GM18502 (cell line): ENCODE measurements around the gene LRRC28.

Experiments used
- ATAC-seq: cut with Tn5 transposase; IDR thresholded peaks from one replicate; pipeline ENCODE4 v1.9.1; 2021; ENCODE audit warnings: mild to moderate bottlenecking; ENCODE audit not compliant: unreplicated experiment, poor library complexity

LRRC28 gene

DNA sequence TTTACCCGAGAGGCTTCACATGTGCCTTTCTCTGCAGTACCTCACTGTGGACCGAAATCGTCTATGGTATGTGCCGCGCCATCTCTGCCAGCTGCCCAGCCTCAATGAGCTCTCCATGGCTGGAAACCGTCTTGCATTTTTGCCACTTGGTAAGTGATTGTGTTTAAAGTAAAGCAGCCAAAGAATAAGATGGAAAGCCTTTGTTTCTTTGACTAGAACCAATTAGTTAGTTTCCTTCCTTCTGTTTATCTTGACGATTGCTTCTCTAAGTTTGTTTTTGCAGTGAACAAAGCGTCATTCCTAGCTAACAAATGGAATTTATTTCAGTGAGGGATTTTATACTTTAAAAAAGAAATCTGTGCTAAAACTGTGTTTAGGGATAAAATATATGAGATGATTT lies 82.7 kb downstream of the LRRC28 start:
- ATAC-seq = no peak

DNA sequence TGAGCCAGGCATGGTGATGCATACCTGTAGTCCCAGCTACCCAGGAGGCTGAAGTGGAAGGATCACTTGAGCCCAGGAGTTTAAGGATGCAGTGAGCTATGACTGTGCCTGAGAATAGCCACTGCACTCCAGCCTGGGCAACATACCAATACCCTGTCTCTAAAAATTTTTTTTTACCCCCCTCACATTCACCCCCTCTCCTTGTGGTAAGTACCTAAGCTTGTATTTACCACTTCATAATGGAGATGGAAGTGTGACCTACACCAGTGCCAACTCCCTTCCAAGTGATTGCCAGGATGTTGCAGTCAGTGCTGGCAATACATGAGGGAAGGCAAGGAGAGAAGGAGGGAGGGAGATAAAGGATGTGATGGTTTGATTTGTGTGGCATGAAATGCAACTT lies 84.2 kb downstream of the LRRC28 start:
- ATAC-seq = no peak

DNA sequence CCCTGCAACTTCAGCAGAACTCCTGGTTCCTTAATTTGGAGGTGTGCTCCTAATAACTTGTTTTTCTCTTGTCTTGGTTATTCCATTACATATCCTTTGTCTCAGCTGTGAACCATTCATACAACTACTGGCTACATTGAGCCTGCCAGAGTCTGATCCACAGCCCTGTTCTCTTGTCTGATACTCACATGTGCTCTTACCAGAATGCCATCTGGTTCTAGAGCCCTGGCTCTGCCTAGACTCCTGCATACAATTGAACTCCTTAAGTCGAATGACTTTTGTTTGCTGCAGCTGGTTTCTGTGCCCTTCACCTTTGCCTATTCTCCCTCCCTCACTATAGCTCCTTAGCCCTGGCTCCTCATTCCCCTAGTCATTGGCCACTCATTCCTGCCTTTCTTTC lies 85.5 kb downstream of the LRRC28 start:
- ATAC-seq = no peak

DNA sequence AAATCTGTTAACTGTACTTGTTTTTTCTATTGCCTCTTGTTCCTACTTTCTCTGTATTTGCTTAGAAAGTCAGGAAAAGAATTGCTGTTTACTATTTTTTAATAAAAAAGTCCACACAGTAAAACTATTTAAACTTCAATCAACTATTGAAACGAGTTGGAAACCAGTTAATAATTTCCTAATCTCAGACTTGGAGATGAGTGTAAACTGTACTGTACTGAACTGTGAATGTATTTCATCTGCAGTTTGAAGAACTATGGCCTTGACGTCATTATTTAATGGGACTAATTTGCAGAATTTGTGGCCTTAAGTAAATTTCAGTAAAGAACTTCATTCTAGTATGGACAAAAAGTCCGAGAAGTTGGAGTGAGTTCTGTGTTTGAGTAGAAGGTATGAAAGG lies 89.1 kb downstream of the LRRC28 start:
- no peak for ATAC-seq

DNA sequence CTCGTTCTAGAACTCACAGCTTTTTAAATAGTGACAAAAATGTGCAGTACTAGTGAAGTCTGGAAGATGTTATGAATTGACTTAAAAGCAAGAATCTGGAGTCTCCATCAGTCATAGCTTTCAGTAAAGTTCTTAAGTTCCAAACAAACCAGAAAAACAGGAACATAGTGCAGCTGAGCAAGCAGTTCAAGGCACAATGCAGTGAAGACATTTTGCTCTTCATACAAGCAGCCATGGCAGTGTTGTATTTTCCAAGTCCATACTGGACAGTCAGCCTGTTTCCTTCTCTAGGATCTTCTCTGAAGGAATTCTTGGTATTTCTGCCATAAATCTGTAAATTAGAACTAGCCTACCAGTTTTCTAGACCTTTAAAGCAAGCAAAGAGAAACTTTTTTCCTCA lies 90.5 kb downstream of the LRRC28 start:
- ATAC-seq = no peak

DNA sequence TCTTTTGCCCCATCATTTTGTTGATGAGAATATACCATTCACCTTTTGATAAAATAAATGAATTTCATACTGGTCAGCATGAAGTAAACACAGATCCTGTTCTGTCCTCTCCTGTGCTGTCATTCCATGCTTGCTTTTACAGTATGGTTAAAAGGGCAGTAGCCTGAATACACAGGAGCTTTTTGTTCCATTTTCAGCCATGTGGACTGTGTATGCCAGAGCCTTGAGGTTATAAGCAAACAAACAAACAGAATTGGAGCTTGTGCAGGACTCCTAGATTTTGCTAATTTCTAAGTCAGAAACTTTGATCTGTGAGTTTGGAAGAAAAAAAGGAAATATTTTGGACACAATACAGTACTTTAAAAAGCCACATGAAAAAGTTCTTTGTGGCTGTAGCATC lies 91.9 kb downstream of the LRRC28 start:
- no peak for ATAC-seq

DNA sequence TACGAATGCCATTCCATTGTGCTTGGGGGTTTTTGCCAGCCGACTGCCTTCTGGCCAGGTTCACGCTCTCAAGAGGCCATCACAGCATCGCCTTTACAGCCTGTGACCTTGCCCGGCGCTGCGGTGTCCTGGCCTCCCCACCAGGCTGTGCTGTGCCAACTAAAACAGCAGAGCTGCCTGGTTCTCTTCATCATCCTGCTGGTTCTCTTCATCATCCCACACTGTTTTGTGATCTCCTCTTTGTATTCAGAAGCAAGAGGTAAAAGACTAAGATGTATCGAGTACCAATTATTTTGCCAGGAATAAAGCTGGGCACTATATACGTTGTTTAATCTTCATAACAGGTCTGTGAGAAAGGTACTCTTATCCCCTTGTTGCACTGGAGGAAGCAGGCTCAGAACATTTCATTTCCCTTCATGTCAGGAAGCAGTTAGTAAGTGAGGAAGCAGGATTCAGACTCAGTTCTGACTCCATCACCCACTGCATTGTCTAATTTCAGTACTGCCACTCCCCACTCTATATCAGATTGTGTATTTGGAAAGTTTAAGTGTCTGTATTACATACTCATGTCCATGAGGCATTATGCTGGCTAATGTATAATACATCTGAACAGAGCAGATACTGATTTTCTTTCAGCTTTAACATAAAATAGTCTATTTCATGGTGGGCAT lies 92.7 kb downstream of the LRRC28 start:
- ATAC-seq = no peak

DNA sequence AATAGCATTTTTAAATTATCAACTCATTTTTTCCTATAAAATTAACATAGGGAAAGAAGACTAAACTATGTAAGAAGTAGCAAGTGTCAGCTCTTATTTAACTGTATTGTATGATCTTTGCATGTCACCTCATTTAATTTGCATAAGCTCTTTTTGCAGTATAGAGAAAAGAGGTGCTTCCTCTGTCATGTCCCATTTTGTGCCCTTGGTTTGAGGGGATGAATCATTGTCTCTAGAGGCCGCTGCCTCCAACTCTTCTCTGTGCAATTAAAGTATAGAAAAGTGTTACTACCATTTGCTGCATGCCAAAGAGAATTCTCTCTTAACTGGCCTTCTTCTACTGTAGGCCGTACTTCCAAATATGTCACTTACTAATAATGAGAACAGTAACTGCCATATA lies 93.4 kb downstream of the LRRC28 start:
- no peak for ATAC-seq

DNA sequence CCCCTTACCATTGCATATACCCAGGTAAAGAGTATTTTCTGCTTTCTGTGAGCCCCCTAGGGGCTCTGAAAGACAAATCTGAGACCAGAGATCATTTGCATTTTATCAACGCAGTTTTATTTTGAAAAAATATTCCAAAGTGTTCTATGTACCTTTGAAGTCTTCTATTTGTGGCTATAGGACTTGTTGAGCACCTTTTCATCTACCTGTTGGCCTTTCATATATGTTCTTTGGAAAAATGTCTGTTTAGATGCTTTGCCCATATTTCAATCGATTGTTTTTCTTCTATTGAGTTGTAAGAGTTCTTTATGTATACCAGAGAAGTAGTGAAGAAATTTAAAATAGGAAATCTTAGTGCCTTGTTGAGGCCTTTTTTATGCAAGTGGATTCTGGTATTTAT lies 94.0 kb downstream of the LRRC28 start:
- ATAC-seq = no peak

DNA sequence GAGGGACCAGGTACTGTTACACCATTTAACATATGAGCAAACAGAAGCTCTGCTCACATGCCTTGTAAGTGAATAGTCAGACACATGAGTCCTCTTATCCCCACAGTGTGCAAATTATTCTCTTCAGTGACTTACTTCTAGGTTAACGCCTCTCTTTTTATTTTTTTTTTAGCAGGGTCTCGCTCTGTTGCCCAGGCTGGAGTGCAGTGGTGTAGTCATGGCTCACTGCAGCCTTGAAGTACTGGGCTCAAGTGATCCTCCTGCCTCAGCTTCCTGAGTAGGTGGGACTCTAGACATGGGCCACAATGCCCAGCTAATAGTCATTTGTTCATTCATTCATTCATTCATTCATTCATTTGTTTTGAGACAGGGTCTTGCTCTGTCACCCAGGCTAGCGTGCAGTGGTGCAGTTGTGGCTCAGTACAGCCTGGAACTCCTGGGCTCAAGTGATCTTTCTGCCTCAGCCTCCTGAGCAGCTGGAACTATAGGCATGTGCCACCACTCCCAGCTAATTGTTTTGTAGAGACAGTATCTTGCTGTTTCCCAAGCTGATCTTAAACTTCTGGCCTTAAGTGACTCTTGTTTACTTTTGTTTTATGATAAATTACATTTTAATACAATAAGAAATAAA lies 94.7 kb downstream of the LRRC28 start:
- peak; percentile 50 for ATAC-seq

DNA sequence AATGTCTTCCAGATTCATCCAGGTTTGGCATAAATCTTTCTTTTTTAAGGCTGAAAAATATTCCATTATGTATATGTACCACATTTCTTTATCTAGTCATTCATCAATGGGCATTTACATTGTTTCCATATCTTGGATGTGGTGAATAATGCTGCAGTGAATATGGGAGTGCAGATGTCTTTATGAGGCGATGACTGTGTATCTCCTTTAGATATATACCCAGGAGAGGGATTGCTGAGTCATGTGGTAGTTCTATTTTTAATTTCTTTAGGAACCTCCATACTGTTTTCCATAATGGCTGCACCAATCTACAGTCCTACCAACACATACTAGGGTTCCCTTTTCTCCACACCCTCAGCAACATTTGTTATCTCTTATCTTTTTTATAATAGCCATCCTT lies 96.3 kb downstream of the LRRC28 start:
- no peak for ATAC-seq

DNA sequence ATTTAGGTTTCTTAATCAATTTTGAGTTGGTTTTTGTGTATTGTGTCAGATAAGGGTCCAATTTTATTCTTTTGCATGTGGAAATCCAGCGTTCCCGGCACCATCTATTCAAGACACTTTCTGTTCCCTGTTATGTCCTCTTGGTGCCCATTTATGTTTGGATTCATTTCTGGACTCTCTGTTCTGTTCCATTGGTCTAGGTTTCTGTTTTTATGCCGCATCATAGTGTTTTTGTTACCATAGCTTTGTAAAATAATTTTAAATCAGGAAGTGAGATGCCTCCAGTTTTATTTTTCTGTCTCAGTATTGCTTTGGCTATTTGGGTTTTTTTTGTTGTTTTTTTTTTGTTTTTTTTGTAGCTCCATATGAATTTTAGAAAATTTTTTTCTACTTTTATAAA lies 97.1 kb downstream of the LRRC28 start:
- peak; percentile 44 for ATAC-seq

DNA sequence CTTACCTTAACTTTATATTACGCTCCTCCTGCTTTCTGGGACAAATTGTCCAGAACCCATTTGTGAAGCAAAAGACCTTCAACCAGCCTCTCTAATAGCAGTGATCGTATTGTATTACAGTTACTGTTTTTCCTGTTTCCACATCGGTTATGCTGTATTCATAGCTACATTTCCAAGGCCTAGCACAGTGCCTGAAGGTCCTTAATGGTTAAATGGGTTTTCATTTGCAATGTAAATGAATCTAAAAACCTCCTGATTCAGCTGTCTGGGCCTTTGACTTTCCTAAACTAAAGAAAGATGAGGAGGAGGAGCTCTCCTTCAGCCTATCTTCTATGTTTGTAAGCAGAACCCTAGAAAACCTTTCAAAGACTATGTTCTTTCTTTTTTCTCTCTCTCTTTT lies 99.1 kb downstream of the LRRC28 start:
- ATAC-seq = no peak

DNA sequence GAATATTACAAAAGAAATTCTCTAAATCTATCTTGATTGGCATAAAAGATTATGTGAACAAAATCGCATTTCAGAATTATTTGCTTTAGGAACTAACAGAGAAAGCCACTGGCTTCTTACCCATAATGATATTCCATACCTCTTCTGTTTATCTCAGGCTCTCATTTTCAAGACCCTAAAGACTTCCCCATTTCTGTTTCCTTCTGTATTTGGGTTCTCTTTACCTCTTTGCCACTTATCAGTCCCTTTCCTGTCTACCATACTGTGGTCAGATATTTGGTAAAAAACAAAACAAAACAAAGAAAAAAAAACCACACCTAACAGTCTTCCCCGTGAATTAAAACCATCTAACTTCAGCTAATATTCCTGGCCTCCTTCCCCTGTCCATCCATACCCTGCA lies 108.5 kb downstream of the LRRC28 start:
- ATAC-seq = no peak

DNA sequence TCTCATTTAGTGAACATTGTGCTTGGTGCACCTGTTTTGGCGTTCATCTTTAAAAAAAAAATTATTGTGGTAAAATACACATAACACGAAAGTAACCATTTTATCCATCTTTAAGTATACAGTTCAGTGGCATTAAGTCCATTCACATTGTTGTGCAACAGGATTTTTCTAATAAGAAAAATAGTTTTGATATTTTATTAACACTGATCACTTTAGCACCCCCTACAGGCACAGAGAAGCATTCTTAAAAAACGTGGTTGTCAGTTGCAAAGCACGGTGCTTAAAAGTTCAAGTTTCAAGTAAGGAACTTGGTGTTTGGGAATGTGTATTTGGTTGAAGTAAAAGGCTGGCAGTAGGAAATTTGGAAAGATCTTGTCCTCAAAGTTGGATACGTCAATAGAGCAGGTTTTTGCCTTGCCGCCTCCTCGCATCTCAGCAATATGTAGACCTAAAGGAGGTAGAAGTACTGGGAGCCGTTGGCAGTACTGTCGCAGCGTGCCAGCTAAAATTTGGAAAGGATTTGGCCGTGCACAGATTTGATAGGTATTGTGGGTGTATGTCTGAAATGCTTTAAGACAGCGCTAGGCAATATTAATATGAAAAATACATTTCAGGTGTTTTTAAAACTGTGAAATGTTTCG lies 110.4 kb downstream of the LRRC28 start:
- no peak for ATAC-seq

DNA sequence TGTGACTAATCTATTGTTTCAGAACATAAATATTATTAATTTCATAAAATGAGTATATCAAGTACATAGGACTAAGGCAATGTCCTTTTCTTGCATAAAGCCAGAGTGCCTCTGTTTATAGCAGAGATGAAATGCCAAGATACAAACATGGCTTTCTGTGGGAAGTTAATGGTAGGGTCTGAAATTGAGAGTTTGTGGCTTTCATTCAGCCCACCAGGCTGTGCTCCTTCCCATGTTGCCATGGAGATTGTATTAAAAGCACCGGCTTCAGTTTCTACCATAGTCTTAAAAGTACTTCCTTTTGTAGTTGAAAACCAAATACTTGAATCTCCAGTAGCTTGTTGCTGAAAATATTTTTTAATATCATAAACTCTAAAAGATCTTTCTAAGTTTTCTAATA lies 114.0 kb downstream of the LRRC28 start:
- ATAC-seq = peak; percentile 98

DNA sequence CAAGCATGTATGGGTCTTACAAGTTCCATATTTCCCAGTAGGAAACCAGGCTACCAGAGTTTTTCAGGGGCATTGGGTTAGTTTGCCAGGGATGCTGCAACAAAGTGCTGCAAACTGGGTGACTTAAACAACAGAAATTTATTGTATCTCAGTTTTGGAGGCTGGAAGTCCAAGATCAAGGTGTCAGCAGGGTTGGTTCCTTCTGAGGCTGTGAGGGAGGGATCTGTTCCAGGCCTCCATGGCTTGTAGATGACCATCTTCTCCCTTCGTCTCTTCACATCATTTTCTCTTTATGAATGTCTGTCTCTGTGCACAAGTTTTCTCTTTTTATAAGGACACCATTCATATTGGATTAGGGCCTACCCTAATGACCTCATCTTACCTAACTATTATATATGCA lies 114.7 kb downstream of the LRRC28 start:
- no peak for ATAC-seq

DNA sequence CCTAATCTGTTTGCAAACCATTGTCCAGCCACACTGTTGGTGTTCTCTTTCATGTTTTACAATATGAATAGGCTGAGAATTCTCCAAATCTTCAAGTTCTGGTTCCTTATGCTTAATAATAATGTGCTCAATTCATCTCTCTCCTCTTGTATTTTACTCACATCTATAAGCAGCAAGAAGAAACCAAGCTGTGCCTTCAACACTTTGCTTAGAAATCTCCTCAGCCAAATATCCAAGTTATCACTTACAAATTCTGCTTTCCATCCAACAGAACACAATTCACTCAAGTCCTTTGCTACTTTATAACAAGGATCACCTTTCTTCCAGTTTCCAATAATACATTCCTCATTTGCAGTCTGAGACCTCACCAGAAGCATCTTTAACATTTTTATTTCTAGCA lies 117.5 kb downstream of the LRRC28 start:
- no peak for ATAC-seq

DNA sequence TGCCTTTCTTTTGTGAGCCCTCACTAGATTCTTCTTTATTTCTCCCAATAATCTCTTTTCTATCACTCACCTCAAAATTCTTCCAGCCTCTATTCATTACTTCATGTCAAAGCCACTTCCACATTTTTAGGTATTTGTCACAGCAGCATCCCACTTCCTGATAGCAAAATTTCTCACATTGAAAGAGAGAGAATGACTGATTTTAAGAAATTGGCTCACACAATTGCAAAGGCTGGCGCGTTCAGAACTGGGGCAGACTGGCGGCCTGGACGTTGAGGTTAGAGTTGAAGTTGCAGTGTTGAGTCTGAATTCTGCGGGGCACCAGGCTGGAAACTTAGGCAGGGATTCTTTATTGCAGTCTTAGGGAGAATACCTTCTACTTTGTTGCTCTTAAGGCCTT lies 117.9 kb downstream of the LRRC28 start:
- ATAC-seq = no peak

DNA sequence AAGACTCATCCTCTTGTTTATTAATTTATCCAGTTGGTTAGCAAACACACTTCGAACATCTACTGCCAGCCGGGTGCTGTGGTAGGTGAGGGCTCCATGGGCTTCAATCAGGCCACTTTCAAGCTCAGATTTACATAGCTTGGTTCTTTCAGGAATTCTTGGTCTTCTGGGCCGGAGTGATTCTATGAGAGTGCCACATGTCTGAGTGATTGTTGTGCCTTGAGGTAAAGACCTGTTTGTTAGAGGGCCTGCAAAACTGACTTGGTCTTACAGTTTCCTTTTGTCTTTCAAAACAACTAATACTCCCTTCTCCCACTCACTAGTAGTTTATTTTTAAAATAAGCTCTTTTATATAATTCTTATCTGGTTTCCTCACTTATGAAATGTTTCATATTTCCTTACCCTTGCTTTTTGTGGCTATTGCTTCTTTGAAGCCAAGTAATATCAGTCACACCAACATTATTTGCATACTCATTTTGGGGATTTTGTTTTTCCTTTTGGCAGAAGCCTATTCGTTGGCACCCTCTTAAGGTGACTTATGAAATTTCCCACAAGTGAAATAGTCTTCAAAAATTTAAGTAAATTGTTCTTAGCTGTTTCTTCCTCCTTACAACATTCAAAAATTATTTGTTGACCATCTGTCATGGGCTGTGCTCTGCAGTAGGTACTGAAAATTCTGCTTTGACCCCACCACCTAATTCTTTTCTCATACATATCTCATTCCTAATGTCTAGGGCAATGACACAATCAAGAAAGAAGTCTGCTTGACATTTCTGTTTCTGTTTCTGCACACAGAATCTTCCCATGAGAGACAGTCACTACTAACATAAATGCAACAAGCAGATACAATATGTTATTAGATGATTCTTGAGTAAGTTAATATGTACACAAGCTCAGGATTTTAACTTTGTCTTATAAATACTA lies 120.2 kb downstream of the LRRC28 start:
- ATAC-seq = peak; percentile 93
